ENCODE measurements around the gene HSPA9.

The HSPA9 gene

GRCh38 chr5:138605254-138605972, 30.2 kb upstream of the HSPA9 start:
- H3K9ac ChIP-seq (ENCODE audit: low read length in 2 of 2) = no peak overlapping the region
- no peak overlapping the region for H3K27ac ChIP-seq (ENCODE audit: low read length)
- H3K4me1 ChIP-seq (ENCODE audit: control insufficient read depth, insufficient read depth, low read length) = peaks cover 4% of the 10 kb centered on the region
- H3K36me3 ChIP-seq (ENCODE audit: control insufficient read depth in 2 of 2, insufficient read depth in 2 of 2, low read length in 2 of 2) = no peaks in the 10 kb centered on the region
- no peaks in the 10 kb centered on the region for H3K27me3 ChIP-seq (ENCODE audit: control insufficient read depth in 1 of 2, insufficient read depth in 2 of 2, low read length in 2 of 2)
- H3K4me3 ChIP-seq (ENCODE audit: low read length in 2 of 2) = no peak overlapping the region
- H3K9me3 ChIP-seq (ENCODE audit: control insufficient read depth in 2 of 2, low read length in 2 of 2) = no peaks in the 10 kb centered on the region

GRCh38 chr5:138604176-138604785, 29.1 kb upstream of the HSPA9 start:
- Histone ChIP-seq H3K9me3 (ENCODE audit: control insufficient read depth in 2 of 2, low read length in 2 of 2) (no peaks in the 10 kb centered on the region), H3K4me3 (ENCODE audit: low read length in 2 of 2) (no peak overlapping the region), H3K36me3 (ENCODE audit: control insufficient read depth in 2 of 2, insufficient read depth in 2 of 2, low read length in 2 of 2) (no peaks in the 10 kb centered on the region), H3K9ac (ENCODE audit: low read length in 2 of 2) (no peak overlapping the region), H3K27ac (ENCODE audit: low read length) (no peak overlapping the region), H3K4me1 (ENCODE audit: control insufficient read depth, insufficient read depth, low read length) (no peaks in the 10 kb centered on the region), H3K27me3 (ENCODE audit: control insufficient read depth in 1 of 2, insufficient read depth in 2 of 2, low read length in 2 of 2) (no peaks in the 10 kb centered on the region)

GRCh38 chr5:138603249-138603920, 28.2 kb upstream of the HSPA9 start:
- H3K9me3 ChIP-seq (ENCODE audit: control insufficient read depth in 2 of 2, low read length in 2 of 2) = no peaks in the 10 kb centered on the region
- H3K27me3 ChIP-seq (ENCODE audit: control insufficient read depth in 1 of 2, insufficient read depth in 2 of 2, low read length in 2 of 2) = no peaks in the 10 kb centered on the region
- no peaks in the 10 kb centered on the region for H3K4me1 ChIP-seq (ENCODE audit: control insufficient read depth, insufficient read depth, low read length)
- H3K27ac ChIP-seq (ENCODE audit: low read length) = no peak overlapping the region
- no peaks in the 10 kb centered on the region for H3K36me3 ChIP-seq (ENCODE audit: control insufficient read depth in 2 of 2, insufficient read depth in 2 of 2, low read length in 2 of 2)
- H3K4me3 ChIP-seq (ENCODE audit: low read length in 2 of 2) = no peak overlapping the region
- no peak overlapping the region for H3K9ac ChIP-seq (ENCODE audit: low read length in 2 of 2)

- Histone ChIP-seq H3K9ac (ENCODE audit: low read length in 2 of 2) (no peak overlapping the region), H3K27me3 (ENCODE audit: control insufficient read depth in 1 of 2, insufficient read depth in 2 of 2, low read length in 2 of 2) (no peaks in the 10 kb centered on the region), H3K9me3 (ENCODE audit: control insufficient read depth in 2 of 2, low read length in 2 of 2) (no peaks in the 10 kb centered on the region), H3K36me3 (ENCODE audit: control insufficient read depth in 2 of 2, insufficient read depth in 2 of 2, low read length in 2 of 2) (no peaks in the 10 kb centered on the region), H3K4me3 (ENCODE audit: low read length in 2 of 2) (no peak overlapping the region), H3K4me1 (ENCODE audit: control insufficient read depth, insufficient read depth, low read length) (no peaks in the 10 kb centered on the region), H3K27ac (ENCODE audit: low read length) (no peak overlapping the region)
Observed at GRCh38 chr5:138602371-138603000, 27.3 kb upstream of the HSPA9 start.

- Histone ChIP-seq H3K36me3 (ENCODE audit: control insufficient read depth in 2 of 2, insufficient read depth in 2 of 2, low read length in 2 of 2) (no peaks in the 10 kb centered on the region), H3K27me3 (ENCODE audit: control insufficient read depth in 1 of 2, insufficient read depth in 2 of 2, low read length in 2 of 2) (no peaks in the 10 kb centered on the region), H3K9me3 (ENCODE audit: control insufficient read depth in 2 of 2, low read length in 2 of 2) (no peaks in the 10 kb centered on the region), H3K9ac (ENCODE audit: low read length in 2 of 2) (no peak overlapping the region), H3K4me3 (ENCODE audit: low read length in 2 of 2) (no peak overlapping the region), H3K4me1 (ENCODE audit: control insufficient read depth, insufficient read depth, low read length) (no peaks in the 10 kb centered on the region), H3K27ac (ENCODE audit: low read length) (no peak overlapping the region)
Observed at GRCh38 chr5:138601444-138601843, 26.2 kb upstream of the HSPA9 start.

- Histone ChIP-seq H3K4me3 (ENCODE audit: low read length in 2 of 2) (no peak overlapping the region), H3K4me1 (ENCODE audit: control insufficient read depth, insufficient read depth, low read length) (no peaks in the 10 kb centered on the region), H3K9me3 (ENCODE audit: control insufficient read depth in 2 of 2, low read length in 2 of 2) (no peaks in the 10 kb centered on the region), H3K9ac (ENCODE audit: low read length in 2 of 2) (no peak overlapping the region), H3K27ac (ENCODE audit: low read length) (no peak overlapping the region), H3K27me3 (ENCODE audit: control insufficient read depth in 1 of 2, insufficient read depth in 2 of 2, low read length in 2 of 2) (no peaks in the 10 kb centered on the region), H3K36me3 (ENCODE audit: control insufficient read depth in 2 of 2, insufficient read depth in 2 of 2, low read length in 2 of 2) (no peaks in the 10 kb centered on the region)
Observed at GRCh38 chr5:138600446-138600845, 25.2 kb upstream of the HSPA9 start.

GRCh38 chr5:138597661-138598400, 22.6 kb upstream of the HSPA9 start:
- Histone ChIP-seq H3K9ac (ENCODE audit: low read length in 2 of 2) (no peak overlapping the region), H3K9me3 (ENCODE audit: control insufficient read depth in 2 of 2, low read length in 2 of 2) (no peaks in the 10 kb centered on the region), H3K36me3 (ENCODE audit: control insufficient read depth in 2 of 2, insufficient read depth in 2 of 2, low read length in 2 of 2) (no peaks in the 10 kb centered on the region), H3K27ac (ENCODE audit: low read length) (no peak overlapping the region), H3K27me3 (ENCODE audit: control insufficient read depth in 1 of 2, insufficient read depth in 2 of 2, low read length in 2 of 2) (no peaks in the 10 kb centered on the region), H3K4me3 (ENCODE audit: low read length in 2 of 2) (no peak overlapping the region), H3K4me1 (ENCODE audit: control insufficient read depth, insufficient read depth, low read length) (no peaks in the 10 kb centered on the region)

GRCh38 chr5:138596105-138596881, 21.1 kb upstream of the HSPA9 start:
- Histone ChIP-seq H3K9ac (ENCODE audit: low read length in 2 of 2) (no peak overlapping the region), H3K4me1 (ENCODE audit: control insufficient read depth, insufficient read depth, low read length) (no peaks in the 10 kb centered on the region), H3K9me3 (ENCODE audit: control insufficient read depth in 2 of 2, low read length in 2 of 2) (no peaks in the 10 kb centered on the region), H3K36me3 (ENCODE audit: control insufficient read depth in 2 of 2, insufficient read depth in 2 of 2, low read length in 2 of 2) (no peaks in the 10 kb centered on the region), H3K27ac (ENCODE audit: low read length) (no peak overlapping the region), H3K4me3 (ENCODE audit: low read length in 2 of 2) (no peak overlapping the region), H3K27me3 (ENCODE audit: control insufficient read depth in 1 of 2, insufficient read depth in 2 of 2, low read length in 2 of 2) (no peaks in the 10 kb centered on the region)

- no peak overlapping the region for H3K4me3 ChIP-seq (ENCODE audit: low read length in 2 of 2)
- no peak overlapping the region for H3K9ac ChIP-seq (ENCODE audit: low read length in 2 of 2)
- no peaks in the 10 kb centered on the region for H3K36me3 ChIP-seq (ENCODE audit: control insufficient read depth in 2 of 2, insufficient read depth in 2 of 2, low read length in 2 of 2)
- H3K9me3 ChIP-seq (ENCODE audit: control insufficient read depth in 2 of 2, low read length in 2 of 2) = no peaks in the 10 kb centered on the region
- no peaks in the 10 kb centered on the region for H3K27me3 ChIP-seq (ENCODE audit: control insufficient read depth in 1 of 2, insufficient read depth in 2 of 2, low read length in 2 of 2)
- no peak overlapping the region for H3K27ac ChIP-seq (ENCODE audit: low read length)
- H3K4me1 ChIP-seq (ENCODE audit: control insufficient read depth, insufficient read depth, low read length) = no peaks in the 10 kb centered on the region
Observed at GRCh38 chr5:138595180-138595795, 20.1 kb upstream of the HSPA9 start.
